Suprapubic skin (tissue), 4 donors: ENCODE data around the gene MARCKS. TPM values are rescaled to one million over a fixed set of nuclear protein-coding genes. Genes with fewer than 3 reads are reported as not detected.

ENCODE experiments used
- DNase-seq, 2 donors: peaks; one replicate each; pipeline ENCODE4 v3.0.0-alpha.2; 2019; ENCODE audit warnings: low spot score in 2 of 2
- H3K27ac ChIP-seq: fragments of 200-600 bp; sonication (generic); one replicate; pipeline ENCODE4 v1.5.1; 2019
- H3K27me3 ChIP-seq: fragments of 200-600 bp; sonication (generic); one replicate; pipeline ENCODE4 v1.5.1; 2019
- H3K36me3 ChIP-seq: fragments of 200-600 bp; sonication (generic); one replicate; pipeline ENCODE4 v1.5.1; 2019
- H3K4me1 ChIP-seq: fragments of 200-600 bp; sonication (generic); one replicate; pipeline ENCODE4 v1.5.1; 2019
- H3K4me3 ChIP-seq: fragments of 200-600 bp; sonication (generic); one replicate; pipeline ENCODE4 v1.5.1; 2019; ENCODE audit warnings: mild to moderate bottlenecking
- H3K9me3 ChIP-seq: fragments of 200-600 bp; sonication (generic); one replicate; pipeline ENCODE4 v1.5.1; 2019
- EP300 ChIP-seq: sonication (generic); formaldehyde crosslinking; IDR thresholded peaks from one replicate; pipeline ENCODE4 v1.6.1; 2017; ENCODE audit warnings: antibody characterized with exemption
- POLR2A ChIP-seq, 2 donors: fragments of 450-650 bp; IDR thresholded peaks; one replicate each; pipeline ENCODE4 v1.6.1; 2017; ENCODE audit warnings: antibody characterized with exemption in 2 of 2, mild to moderate bottlenecking in 2 of 2, moderate library complexity in 2 of 2
- POLR2AphosphoS5 ChIP-seq, 3 donors: sonication (generic); formaldehyde crosslinking; IDR thresholded peaks; one replicate each; pipeline ENCODE4 v1.6.1; 2017; ENCODE audit warnings: antibody characterized with exemption in 3 of 3
- WGBS: methylation state at CpG from one replicate; pipeline ENCODE4 v1.1.5; 2018; 5-methylcytosine and 5-hydroxymethylcytosine counted together
- total RNA-seq, 4 donors: library from RNA; depleted of rRNA; stranded (reverse); fragments of >200 nt; gene quantifications; one replicate each; pipeline ENCODE4 v1.1.0, GENCODE V29; 2016
- TF ChIP-seq, protein P1 (sequence below), 2 donors: fragments of 200-600 bp in 1 of 2; fragments of 450-650 bp in 1 of 2; sonication (generic) in 1 of 2; IDR thresholded peaks; one replicate each; pipeline ENCODE4 v1.5.1; 2016 to 2019; ENCODE audit warnings: antibody characterized with exemption in 2 of 2, mild to moderate bottlenecking in 1 of 2, moderate library complexity in 1 of 2

Gene MARCKS
- total RNA-seq, 4 donors from 2014 or later: 49.3 to 57.1 (median 54.6) TPM

DNA sequence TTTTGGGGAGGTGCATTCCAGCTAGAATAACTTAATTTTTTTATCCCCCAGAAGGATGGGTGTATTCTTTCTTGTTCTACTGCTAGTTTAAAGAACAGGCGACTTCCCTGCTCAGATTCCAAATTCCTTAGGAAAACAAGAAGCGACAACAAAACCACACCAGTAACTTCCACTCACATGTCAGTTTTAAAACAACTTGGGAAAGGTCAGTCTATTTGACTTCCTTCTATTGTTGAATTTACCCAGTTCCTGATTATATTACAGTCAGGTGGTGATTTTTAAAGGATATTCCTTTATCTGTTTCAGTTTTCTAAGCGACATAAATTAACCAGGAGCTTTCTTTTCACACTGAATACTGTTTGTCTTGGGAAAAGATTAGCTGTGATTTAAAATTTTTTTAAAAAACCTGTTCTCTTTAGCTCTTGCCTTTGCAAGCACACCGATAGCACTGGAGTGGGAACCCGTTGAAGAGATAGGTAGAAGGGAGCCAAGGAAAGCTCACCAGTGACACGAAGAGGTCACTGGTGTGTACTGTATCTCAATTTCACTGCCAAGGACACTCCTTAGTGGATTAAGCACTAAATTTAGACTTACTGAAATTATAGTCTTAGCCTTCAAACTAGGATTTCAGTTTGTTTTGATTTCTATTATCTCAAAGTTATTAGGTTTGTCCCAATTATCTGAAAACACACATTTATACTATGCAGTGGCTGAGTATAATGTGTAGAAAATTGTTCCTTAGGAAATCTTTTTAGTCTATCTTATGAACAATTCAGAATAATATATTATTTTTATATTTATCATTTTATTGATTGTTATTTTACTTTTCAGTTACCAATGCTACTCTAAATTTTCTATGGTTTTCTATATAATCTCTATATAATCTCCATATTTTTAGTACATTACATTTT lies 22.3 kb downstream of the MARCKS start:
- H3K4me3 ChIP-seq: no peak overlapping the region
- DNase-seq: no peak

DNA sequence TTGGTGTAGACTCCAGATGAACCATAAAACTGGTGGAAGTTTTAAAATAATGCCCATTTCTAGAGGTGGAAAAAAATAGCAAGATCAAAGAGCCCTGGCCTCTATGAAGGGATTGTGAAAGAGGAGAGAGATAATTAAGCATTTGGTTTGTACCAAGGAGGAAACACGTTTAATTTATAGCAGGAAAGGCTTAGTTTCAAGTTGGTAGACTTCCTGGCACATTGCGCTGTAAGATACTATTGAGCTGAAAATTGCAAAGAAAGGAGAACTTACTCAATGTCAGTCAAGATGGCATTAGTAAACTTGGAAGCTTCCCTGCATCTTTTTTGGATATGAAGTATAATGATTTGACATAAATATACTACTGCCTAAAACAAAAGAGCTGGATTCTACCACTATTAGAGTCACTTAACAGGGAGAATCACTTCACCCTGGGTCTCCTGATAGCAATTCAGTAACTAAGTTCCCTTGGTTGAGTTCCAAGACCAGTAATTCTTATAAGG lies 24.4 kb downstream of the MARCKS start:
- DNase-seq: no peak
- WGBS: 40% methylated on average over 2 of the region's 2 CpGs
- Histone ChIP-seq H3K9me3 (no peaks in the 10 kb centered on the region), H3K27me3 (no peaks in the 10 kb centered on the region), H3K27ac (no peak overlapping the region), H3K4me3 (no peak overlapping the region), H3K36me3 (no peaks in the 10 kb centered on the region), H3K4me1 (peaks cover 5% of the 10 kb centered on the region)
- TF ChIP-seq, protein P1, sequence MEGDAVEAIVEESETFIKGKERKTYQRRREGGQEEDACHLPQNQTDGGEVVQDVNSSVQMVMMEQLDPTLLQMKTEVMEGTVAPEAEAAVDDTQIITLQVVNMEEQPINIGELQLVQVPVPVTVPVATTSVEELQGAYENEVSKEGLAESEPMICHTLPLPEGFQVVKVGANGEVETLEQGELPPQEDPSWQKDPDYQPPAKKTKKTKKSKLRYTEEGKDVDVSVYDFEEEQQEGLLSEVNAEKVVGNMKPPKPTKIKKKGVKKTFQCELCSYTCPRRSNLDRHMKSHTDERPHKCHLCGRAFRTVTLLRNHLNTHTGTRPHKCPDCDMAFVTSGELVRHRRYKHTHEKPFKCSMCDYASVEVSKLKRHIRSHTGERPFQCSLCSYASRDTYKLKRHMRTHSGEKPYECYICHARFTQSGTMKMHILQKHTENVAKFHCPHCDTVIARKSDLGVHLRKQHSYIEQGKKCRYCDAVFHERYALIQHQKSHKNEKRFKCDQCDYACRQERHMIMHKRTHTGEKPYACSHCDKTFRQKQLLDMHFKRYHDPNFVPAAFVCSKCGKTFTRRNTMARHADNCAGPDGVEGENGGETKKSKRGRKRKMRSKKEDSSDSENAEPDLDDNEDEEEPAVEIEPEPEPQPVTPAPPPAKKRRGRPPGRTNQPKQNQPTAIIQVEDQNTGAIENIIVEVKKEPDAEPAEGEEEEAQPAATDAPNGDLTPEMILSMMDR (IDR thresholded peaks at IDR 0.05): no peak
- TF ChIP-seq EP300: no peak
- no peak for TF ChIP-seq POLR2AphosphoS5 (IDR thresholded peaks at IDR 0.05)

More for the DNA sequence above, 22.3 kb downstream of the MARCKS start:
- H3K4me1 ChIP-seq: peaks cover 5% of the 10 kb centered on the region
- no peaks in the 10 kb centered on the region for H3K9me3 ChIP-seq
- H3K36me3 ChIP-seq: no peaks in the 10 kb centered on the region
- H3K27ac ChIP-seq: no peak overlapping the region
- H3K27me3 ChIP-seq: no peaks in the 10 kb centered on the region
- TF ChIP-seq, protein P1 (IDR thresholded peaks at IDR 0.05): peak; percentile 40 to 66
- no peak for TF ChIP-seq EP300
- no peak for TF ChIP-seq POLR2AphosphoS5 (IDR thresholded peaks at IDR 0.05)
- no peak for TF ChIP-seq POLR2A (IDR thresholded peaks at IDR 0.05)
- 17% methylated on average over 6 of the region's 6 CpGs for WGBS

GRCh38 chr6:113882336-113883022 lies 25.3 kb downstream of the MARCKS start:
- TF ChIP-seq EP300 (no peak), POLR2A (IDR thresholded peaks at IDR 0.05) (no peak), POLR2AphosphoS5 (IDR thresholded peaks at IDR 0.05) (no peak)
- TF ChIP-seq, protein P1 (IDR thresholded peaks at IDR 0.05): no peak
- Histone ChIP-seq H3K4me1 (peaks cover 5% of the 10 kb centered on the region), H3K9me3 (no peaks in the 10 kb centered on the region), H3K27me3 (no peaks in the 10 kb centered on the region), H3K36me3 (no peaks in the 10 kb centered on the region), H3K4me3 (no peak overlapping the region), H3K27ac (no peak overlapping the region)
- WGBS: 71% methylated on average over 2 of the region's 2 CpGs
- no peak for DNase-seq

DNA sequence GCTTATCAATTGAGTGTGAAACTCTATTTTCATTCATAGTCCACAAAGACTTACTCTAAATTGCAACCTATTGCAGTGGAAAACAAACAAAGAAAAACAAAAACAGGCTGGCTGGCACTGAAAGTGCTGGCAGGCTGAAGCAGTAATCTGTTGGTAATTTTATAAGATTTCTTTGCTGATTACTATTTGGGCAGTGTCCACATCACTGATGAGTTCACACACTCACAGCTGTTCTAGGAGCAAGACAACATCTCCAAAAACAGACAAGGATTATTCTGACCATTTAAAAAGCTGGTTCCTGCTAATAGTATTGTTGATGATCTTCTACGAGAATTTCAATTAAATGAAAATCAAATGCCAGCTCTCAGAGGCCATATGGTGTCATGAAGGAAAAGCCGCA lies 26.9 kb downstream of the MARCKS start:
- Histone ChIP-seq H3K4me3 (no peak overlapping the region), H3K27me3 (no peaks in the 10 kb centered on the region), H3K4me1 (peaks cover 5% of the 10 kb centered on the region), H3K27ac (no peak overlapping the region), H3K36me3 (no peaks in the 10 kb centered on the region), H3K9me3 (no peaks in the 10 kb centered on the region)
- TF ChIP-seq POLR2AphosphoS5 (IDR thresholded peaks at IDR 0.05) (no peak), EP300 (no peak), POLR2A (IDR thresholded peaks at IDR 0.05) (no peak)
- TF ChIP-seq, protein P1 (IDR thresholded peaks at IDR 0.05): no peak
- 67% methylated on average over 2 of the region's 2 CpGs for WGBS
- no peak for DNase-seq

DNA sequence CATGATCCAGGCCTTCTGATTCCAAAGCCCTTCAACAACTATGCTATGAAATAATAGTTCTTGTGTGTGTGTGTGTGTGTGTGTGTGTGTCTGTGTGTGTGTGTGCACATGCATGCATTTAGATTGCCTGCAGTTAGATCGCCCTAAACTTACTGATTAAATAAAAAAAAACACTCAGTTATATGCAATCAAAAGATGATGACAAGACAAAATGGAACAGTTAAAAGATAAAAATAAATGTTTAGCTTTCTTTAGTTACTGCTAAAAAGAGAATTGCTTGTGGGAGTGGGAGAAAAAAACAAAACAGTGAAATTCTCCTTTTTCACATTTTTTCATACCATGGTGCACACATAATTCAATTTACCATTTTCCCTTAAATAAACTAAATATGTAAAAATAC lies 29.4 kb downstream of the MARCKS start:
- no peak for DNase-seq
- no peak overlapping the region for H3K27ac ChIP-seq
- TF ChIP-seq EP300 (no peak), POLR2AphosphoS5 (IDR thresholded peaks at IDR 0.05) (no peak), POLR2A (IDR thresholded peaks at IDR 0.05) (no peak)
- TF ChIP-seq, protein P1 (IDR thresholded peaks at IDR 0.05): no peak
- H3K36me3 ChIP-seq: no peaks in the 10 kb centered on the region
- H3K27me3 ChIP-seq: no peaks in the 10 kb centered on the region
- WGBS: 90% methylated on average over 1 of the region's 1 CpG
- no peaks in the 10 kb centered on the region for H3K9me3 ChIP-seq
- no peaks in the 10 kb centered on the region for H3K4me1 ChIP-seq
- no peak overlapping the region for H3K4me3 ChIP-seq
